MV-4-11 (cell line): ENCODE data around the gene ARHGAP4.

Source experiments
- DNase-seq: peaks from one replicate; lab custom pipeline; 2025; lab: John Stamatoyannopoulos, UW

ARHGAP4 gene

DNA sequence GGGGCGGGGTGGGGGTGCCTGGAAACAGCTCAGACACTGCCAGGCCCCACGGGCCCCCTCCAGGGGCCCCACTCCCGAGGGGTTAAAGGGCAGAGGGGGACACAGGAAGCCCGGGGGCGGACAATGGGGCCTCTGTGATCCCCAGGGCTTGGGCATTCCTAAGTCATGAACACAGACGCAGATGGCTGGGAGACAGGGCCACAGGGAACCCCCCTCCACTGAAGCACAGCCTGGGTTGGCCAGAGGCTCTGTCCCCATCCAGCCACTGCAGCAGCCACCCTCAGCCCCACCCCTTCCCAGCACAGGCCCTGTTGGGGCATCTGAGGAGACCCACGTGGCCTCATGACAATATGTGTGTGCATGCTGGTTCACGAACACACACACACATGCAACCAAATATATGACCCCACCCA lies 44.0 kb downstream of the ARHGAP4 start:
- DNase-seq, result no peak

DNA sequence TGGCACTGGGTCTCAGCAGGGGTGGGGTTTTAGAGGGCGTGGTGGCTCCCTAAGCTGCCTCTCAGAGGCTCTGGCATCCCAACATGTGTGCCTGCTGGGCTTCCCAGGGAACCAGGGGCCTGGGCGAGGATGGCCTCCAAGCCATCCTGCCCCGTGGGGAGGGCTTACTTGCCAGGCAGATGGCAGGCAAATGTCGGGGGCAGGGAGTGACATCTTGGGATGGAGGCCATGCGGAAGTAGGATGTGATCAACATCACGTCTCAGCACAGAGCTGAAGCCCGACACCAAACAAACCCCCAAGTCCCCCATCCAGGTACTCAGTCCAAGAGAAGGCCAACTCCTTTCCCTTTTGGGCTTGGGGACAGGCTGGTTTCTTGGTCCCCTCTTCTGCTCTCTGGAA lies 44.8 kb downstream of the ARHGAP4 start:
- no peak for DNase-seq

DNA sequence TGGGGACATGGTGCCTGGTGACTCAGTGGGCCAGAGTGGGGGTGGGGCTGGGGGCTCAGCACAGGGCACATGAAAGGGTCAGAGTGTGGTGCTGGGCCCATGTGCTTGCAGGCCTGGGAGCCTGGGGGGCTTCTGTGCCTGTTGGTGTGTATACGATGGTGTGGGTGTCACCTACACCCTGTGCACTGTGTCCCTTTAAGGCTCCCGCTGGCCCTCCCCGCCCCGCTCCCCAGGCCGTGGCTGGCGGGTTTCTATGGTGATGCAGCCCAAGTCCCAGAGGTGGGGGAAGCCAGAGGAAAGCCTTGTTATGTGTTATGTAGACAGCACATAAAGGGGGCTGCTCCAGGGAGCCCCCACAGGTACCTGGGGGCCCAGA lies 45.6 kb downstream of the ARHGAP4 start:
- no peak for DNase-seq

DNA sequence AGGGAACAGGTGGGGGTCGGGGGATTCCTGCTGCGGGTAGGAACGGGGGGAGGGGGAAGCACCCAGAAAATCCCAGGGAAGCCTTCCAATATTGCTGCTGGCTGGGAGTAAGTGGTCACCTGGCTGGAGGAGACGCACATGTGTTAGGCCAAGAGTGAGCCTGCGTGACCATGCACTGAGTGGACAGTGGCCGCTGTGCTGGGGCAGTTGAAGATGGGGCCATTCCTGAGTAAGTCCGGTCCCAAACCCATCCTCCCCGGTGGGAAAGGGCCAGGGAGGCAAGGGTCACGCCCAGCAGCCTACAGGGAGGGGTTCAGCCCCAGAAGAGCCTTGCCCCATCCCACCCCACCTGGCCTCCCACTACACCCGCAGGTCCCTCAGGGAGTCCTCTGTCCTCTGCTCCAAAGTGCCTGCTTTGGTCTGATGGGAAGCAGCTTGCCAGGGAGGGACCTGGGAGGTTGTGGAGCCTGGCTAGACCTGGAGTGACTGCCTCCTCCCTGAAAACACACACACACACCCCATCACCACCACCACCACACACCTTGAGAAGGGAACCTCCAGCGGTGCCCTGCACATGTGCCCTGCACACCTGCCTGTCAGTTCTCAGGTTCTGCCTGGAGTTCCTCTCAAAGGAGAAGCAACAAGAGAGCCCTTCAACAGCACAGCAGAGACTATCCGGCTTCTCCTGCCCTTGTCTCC lies 46.2 kb downstream of the ARHGAP4 start:
- no peak for DNase-seq

DNA sequence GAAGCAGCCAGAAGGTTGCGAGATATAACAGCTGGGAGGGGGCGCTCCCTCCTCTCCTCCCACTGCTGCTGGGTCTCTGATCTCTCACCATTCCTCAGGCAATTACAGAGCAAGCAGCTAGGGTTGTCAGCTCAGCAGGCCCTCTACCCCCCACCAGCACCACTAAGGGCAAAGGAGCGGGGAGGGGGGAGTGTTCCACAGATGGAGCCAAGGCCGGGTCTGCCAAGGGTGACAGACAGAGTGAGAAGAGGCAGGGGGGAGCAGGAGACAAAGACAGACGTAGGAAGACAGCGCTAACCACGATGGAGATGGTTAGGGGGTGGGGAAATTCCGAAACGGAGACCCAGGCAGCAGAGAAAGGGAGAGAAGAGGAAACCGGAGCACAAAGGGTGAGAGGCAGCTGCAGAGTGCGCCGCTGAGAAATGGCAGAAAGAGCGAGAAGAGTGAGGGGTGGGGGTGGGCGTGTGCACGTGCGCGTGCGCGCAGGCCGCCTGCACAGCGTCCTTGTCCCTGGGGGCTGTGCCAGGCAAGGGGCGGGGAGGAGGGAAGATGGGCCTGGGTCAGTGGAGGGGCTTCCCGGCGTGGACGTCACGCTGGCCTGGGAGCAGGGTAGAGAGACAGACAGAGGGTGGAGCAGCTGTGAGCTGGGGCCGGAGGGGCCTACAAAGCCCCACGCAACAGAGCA lies 47.0 kb downstream of the ARHGAP4 start:
- peak; percentile 1 for DNase-seq

DNA sequence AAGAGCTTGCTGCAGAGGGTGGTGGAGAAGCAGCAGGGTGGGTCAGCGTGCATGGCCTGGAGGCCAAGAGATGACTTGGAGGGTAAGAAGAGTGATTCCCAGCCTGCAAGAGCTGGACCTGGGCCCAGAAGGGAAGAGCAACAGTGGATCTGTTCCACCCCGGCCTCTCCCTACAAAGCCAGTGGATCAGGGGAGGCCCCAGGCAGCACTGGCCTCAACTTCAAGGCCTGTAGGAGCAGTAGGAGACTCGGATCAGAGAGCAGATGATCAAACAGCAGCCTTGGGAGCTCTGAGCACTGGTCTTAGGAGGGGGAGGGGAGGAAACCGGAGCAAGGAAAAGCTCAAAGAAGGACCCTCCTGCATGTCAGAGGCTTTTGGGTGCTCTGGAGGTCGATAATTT lies 47.7 kb downstream of the ARHGAP4 start:
- DNase-seq, result no peak

DNA sequence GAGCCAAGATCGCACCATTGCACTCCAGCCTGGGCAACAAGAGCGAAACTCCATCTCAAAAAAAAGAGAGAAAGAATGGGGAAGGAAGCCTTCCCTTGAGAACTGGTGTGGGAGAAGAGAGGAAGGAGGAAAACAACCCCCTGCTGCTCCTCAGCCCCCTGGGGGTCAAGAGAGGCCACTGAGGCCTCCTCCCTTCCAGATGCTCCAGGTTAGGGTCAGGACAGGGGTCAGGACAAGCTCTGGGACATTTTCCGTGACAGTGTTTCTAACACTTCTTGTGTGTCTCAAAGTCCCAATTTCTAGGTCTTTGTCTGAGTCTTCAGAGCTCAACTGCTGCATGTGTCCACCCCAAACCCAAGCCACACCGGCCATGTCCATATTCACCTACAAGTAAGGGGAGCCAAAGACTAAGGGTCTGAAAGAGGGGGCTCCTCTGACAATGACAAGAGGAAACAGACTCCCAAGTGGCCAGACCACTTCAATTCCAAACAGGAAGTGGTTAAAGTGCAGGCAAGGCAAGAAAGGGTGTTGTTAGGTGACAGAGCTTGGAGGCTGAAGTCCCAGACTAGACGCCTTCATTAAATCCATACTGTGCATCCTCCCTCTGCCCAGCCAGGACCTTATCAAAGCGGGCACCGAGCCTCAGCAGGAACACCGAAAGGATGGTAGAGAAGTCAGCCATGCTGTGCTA lies 48.3 kb downstream of the ARHGAP4 start:
- peak; percentile 32 for DNase-seq

DNA sequence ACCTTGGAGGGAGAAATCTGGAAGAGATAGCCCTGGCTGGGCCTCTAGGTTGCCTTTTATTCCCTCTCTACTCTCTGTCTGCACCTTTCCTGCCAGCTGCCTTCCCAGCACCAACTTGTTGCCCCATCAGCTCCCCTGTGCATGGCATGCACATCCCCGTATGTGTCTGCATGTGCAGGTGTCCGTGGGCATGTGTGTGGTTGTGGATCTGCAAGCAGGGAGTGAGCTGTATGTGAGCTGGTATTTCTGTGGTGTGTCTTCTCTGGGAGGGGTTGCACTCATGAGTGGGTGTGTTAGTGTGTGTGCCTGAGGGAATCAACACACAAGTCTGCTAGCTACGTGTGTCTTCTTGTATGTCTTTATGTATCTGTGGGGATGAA lies 50.0 kb downstream of the ARHGAP4 start:
- DNase-seq, result no peak

DNA sequence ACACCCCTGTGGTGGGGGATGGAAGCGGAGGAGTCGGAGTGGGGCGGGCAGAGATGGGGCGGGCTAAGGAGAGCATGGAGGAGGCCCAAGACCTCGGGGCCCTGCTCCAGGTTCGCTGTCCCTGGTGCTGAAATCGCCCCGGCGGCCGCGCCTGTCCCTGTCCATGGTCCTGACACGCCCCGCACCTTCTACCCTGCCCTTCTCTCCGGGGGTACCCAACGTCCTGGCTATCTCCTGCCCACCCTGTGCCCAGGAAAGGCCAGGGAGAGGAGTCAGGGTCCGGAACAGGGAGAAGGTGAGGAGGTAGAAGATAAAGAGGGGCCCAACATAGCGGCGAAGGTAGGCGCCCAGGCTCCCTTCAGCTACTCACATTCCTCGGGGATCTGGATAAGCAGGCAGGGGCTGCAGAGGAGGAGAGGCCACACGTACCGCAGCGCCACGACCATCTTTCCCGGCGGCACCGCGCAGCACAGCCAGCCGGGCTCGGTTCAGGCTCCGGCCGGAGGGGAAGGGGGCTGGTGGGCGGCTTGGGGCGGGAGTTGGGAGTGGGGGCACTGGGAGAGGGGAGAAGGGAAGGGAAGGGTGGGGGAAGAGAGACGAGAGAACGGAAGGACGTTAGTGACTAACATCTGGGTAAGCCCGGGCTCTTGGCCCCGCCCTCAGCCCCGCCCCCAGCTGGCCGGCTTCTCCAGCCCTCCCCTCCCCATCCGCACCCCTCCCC lies 50.5 kb downstream of the ARHGAP4 start:
- peak; percentile 3 for DNase-seq

DNA sequence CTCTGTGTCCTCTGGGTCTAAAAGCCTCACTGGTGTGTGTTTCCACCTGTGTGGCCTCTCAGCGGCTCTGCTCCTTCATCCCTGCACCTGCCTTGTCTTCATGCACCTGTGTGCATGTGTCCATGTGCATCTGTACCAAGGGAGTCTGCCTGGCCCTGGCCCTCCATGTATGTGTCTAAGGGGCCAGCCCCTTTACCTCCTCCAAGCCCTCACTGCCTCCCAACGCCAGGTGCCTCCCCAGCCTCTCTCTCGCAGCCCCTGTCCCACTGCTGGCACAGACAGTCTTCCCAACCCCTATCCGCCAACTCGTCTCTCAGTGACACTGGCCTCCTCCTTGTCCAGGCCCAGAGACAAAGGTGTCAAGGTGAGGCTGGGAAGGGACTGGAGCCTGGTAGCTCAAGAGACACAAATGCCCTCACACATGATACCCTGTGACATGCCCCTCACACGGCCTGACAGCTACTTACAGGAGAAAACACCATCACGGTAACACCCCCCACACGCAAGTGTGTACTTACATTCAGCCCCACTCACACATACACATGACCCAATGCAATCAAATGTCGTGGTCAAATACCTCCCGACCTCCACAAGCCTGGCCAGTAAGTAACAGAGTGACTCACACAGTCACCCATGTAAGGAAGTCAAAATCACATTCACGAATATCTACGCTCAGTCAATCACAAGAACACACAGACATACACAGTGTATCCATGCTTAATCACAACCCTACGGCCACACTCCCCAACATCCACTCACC lies 51.5 kb downstream of the ARHGAP4 start:
- DNase-seq, result no peak

DNA sequence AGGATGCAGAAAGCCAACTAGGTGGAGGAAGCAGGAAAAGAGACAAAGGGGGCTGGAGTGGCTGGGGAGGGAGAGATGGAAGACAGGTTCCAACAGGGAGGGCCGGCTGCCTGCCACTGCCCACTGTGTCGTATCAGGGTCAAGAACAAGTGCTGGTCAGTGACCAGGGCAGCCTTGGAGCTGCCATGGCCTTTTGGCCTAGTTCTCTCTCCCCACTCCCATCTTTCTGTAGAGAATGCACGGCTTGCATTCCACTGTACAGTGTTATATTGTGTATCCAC lies 52.0 kb downstream of the ARHGAP4 start:
- no peak for DNase-seq

DNA sequence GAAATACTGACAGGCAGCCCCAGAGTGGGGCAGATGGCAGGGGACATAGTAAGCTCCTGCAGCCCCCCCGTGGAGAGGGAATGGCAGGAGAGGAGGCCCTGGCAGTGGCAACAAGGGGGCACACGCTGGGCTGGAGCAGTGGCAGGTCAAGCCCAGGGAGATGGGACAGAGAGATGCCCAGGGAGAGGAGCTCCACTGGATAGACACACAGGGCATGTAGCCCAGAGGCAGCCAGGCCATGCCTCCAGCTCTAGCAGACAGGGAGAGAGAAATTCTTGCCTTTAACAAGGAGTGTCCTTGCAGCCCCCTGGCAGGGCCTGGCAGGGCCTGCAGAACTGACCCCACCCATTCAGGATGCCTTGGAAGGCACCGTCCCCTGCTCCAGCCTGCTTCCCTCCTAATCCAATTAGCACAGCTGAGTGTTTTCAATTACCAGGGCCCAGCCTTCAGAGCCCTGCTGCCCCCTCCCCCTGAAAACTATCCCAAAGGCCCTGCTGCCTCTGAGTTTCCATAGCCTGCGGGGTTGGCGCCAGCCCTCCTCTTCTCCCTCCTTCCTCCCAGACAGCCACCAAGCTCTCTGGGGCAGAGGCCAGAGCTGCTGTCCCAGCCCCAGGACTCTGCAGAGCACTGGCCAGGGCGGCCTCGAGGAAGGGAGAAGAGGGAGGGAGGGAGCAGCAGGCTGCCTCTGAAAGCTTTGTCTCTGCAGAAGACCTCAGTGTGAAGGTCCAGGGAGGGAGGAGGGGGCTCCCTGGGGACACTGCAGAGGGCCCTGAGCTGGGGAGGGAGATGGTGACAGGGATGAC lies 52.6 kb downstream of the ARHGAP4 start:
- no peak for DNase-seq

DNA sequence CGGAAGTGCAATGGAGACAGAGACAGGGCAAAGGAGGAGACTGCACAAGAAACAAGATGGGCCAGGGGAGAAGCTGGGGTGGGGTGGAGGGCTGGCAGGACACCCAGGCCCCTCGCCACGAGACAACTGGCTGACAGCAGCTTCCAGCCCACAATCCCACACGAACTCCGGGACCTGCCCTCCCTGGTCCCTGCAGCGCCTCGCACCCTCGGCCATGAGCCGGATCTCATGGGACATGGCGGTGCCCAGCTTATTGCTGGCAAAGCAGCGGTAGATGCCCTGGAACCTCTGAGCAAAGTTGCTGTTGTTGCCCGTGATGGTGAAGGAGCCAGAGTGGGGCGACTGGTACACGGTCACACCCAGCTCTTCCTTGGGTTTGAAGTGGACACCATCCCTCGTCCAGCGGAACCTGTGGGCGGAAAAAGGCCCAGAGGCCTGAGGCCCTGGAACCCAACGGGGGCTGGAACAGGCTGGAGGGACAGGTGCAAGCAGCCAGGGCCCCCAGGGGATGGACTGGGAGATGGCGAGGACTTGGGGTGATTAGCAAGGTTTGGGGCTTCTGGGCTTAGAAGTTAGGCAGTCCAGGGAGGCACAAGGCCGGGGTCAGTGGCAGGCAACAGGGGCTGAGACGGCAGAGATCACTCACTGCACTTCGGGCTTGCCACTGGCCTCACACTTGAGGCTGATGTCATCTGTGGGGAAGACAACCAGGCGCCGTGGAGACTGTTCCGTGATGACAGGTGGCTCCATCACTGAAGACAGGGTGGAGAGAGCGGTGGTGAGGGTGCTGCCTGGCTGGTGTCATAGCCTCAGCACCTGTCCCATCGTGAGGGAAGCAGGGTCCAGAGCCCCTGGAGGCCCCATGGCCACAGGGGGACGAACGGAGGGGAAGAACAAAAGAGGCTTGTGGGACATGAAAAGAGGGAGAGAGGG lies 53.9 kb downstream of the ARHGAP4 start:
- DNase-seq, result no peak

DNA sequence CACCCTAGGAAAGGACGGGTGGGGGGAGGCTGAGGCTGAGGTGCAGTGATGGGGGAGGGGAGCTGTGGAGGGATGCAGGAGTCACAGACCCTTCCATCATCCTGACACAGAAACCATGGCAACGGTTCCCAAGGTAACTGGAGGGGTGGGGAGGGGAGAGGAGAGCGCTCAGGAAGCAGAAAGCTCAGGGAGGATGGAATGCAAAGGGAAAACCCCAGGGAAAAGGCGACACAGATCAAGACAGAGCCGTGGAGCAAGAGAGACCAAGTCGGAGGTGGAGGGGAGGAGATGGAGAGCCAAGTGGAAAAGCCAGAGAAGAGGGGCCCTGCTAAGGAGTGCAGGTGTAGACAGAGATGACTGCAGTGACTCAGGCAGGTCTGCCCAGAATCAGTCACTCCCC lies 54.6 kb downstream of the ARHGAP4 start:
- no peak for DNase-seq

DNA sequence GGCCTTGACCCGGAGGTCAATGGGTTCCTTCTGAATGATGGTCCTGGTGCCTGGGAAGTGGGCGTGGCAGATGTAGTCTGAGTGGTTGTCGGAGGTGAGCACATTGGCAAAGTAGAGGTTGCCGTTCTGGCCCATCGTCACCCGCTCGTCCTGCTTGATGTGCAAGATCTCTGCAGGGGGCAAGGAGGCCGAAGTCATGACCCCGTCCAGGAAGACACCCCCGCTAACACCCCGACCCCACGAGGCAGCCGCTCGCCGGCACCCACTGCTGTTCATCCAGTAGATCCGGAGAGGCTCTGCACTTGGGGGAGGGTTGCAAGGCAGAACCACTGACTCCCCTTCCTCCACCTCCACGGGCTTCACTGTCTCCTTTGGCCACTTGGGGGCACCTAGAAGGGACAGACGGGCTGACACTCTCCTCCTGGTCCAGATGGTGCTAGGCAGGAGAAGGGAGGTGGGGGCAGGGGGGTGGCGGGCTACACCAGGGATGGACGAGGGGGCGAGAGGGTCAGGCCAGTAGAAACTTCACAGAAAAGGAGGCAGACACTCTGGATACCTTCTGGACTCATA lies 55.2 kb downstream of the ARHGAP4 start:
- no peak for DNase-seq

DNA sequence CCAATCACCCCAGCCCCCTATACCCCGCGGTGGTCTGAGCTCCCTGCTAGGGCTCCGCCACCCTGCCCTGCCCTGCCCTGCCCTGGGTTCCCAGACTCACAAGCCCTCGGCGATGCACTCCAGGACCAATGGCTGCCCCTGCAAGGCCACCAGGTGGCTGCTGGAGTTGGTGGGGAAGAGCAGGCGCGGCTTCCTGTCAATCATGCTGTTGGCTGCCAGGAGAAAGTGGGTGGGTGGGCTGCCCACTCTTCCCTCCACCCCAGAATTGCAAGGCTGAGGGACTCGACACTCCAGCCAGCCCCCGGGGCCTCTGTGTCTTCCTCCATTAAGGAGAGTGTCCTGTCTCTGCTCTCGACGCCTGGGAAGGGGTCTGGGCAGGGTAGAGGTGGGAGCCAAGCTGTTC lies 55.8 kb downstream of the ARHGAP4 start:
- no peak for DNase-seq

DNA sequence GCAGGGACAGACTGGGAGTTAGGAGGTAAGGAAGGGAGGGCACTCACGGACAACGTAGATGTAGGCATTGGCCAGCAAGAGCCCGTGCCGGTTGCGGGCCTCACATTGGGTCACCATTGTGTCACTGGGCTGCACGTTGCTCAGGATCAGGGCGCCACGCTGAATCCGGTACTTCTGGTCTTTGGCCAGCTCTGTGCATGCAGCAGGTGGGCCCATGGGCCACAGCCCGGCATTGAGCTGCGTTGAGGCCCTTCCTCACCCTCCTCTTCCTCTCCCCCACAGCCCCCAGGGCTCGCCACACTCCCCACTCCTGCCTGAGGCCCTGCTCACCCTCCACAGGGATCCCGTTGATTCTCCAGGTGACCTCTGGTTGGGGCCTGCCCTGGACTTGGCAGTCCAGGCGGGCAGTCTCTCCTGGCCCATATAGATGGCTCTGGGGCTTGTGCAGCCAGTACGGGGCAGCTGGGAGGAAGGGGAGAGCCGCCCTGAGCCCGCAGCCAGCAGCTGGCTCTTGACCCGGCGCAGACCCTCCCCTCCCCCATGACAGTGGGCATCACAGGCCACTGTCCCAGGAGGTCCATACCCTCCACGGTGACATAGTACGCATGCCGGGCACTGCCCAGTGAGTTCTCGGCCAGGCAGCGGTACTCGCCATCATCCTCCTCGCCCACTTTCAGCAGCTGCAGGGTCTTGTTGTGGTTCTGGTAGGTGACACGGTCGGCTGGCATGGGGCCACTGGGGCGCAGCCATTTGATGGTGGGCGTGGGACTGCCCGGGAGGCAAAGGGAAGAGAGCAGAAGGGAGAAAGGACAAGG lies 56.4 kb downstream of the ARHGAP4 start:
- DNase-seq, result no peak

DNA sequence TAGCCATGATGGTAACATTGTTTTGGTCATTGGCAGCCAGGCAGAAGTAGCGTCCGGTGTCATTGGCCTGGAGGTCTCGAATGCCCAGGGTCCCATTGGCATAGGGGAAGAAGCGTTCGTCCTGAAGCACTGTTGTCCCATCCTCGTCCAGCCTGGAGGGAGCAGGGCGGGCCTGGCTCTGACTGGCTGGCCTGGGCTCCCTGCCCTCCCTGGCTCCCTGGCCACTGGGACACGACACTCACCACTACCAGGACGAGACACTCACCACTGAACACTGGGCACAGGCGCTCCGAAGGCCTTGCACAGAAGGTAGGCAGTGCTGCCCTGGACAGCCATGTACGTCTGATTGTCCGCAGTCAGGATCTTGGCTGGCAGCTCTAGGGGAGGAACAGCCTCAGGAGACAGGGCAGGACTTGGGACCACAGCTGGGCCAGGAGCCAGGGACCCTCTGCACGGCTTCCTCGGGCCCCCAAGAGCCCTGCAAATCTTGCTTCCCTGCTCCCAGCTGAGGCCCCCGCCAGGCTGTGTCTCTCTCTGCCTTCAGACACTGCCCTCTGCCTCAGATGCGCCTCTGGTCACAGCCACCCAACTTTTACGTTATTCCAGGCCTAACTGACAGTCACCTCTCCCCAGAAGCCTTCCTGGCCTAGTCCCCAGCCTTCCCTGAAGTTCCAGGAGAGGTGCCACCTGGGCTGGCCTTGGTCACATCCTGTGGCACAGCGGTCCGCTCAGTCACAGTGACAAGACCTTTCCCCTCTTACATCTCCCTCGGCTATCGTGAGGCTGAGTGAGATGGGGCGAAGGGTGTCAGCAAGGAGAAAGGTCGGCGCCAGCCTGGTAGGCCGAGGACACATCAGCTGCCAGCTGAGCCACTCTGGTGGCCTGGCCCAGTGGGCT lies 57.2 kb downstream of the ARHGAP4 start:
- DNase-seq, result no peak
